22Rv1 (cell line): Measurements from ENCODE around the gene SFXN5.

ENCODE experiments used
- ZFX ChIP-seq: fragments of 450-650 bp; IDR thresholded peaks from 2 replicates; pipeline ENCODE4 v1.6.1; 2017; ENCODE audit warnings: antibody characterized with exemption, borderline replicate concordance
- TF ChIP-seq, protein P1 (sequence below): fragments of 450-650 bp; IDR thresholded peaks from 2 replicates; pipeline ENCODE4 v1.5.1; 2017; ENCODE audit warnings: mild to moderate bottlenecking

DNA sequence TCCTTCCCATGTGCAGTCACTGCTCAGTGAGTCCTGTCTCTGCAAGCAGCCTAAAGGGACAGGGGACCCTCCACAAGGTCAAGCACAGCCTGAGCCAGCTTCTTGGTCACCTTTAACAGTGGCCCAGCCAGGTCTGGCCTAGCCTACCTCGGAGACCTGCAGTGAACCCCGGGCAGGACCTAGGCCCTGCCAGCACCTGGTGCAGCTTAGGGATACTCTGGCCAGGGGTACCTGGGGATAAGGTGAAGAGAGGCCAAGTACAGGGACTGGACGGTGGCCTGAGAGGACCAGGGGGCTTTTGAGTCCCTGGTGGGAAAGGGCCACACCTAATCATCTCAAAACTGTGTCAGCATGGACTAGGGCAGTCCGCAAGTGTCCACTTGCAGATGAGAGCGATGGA, 86.4 kb downstream of the SFXN5 start:
- TF ChIP-seq, protein P1, sequence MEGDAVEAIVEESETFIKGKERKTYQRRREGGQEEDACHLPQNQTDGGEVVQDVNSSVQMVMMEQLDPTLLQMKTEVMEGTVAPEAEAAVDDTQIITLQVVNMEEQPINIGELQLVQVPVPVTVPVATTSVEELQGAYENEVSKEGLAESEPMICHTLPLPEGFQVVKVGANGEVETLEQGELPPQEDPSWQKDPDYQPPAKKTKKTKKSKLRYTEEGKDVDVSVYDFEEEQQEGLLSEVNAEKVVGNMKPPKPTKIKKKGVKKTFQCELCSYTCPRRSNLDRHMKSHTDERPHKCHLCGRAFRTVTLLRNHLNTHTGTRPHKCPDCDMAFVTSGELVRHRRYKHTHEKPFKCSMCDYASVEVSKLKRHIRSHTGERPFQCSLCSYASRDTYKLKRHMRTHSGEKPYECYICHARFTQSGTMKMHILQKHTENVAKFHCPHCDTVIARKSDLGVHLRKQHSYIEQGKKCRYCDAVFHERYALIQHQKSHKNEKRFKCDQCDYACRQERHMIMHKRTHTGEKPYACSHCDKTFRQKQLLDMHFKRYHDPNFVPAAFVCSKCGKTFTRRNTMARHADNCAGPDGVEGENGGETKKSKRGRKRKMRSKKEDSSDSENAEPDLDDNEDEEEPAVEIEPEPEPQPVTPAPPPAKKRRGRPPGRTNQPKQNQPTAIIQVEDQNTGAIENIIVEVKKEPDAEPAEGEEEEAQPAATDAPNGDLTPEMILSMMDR = no peak
- no peak for TF ChIP-seq ZFX
